ENCODE data around the gene ZGPAT. TPM values are rescaled to one million over a fixed set of nuclear protein-coding genes. Genes with fewer than 3 reads are reported as not detected.

ZGPAT gene
- total RNA-seq, 1 donor from 2014 or later, result 28.0 TPM

DNA sequence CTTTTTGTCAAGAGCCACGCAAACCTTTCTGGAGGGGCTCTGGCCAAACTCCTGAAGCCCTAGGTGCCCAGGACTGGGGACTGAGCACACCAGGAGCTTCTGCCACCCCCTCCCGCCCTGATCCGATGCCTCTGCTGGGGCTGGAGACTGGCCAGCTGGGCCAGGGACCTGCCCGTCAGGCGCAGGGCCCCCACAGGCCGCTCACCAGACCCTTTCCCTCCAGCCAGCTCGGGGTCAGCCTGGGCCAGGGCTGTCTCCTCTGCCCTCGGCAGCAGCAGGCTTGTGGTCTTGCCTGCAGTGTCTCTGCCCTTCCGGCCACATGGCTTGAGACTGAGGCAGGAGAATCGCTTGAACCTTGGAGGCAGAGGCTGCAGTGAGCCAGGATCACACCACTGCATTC lies 35.2 kb upstream of the ZGPAT start:
- Mint-ChIP-seq H3K27ac (ENCODE audit: unreplicated experiment) (no peak overlapping the region), H3K9me3 (ENCODE audit: unreplicated experiment) (no peaks in the 10 kb centered on the region), H3K36me3 (ENCODE audit: unreplicated experiment) (peaks cover 25% of the 10 kb centered on the region), H3K4me1 (ENCODE audit: unreplicated experiment) (no peaks in the 10 kb centered on the region), H3K4me3 (ENCODE audit: unreplicated experiment) (no peak overlapping the region), H3K27me3 (ENCODE audit: unreplicated experiment) (no peaks in the 10 kb centered on the region)
- TF ChIP-seq, protein P1, sequence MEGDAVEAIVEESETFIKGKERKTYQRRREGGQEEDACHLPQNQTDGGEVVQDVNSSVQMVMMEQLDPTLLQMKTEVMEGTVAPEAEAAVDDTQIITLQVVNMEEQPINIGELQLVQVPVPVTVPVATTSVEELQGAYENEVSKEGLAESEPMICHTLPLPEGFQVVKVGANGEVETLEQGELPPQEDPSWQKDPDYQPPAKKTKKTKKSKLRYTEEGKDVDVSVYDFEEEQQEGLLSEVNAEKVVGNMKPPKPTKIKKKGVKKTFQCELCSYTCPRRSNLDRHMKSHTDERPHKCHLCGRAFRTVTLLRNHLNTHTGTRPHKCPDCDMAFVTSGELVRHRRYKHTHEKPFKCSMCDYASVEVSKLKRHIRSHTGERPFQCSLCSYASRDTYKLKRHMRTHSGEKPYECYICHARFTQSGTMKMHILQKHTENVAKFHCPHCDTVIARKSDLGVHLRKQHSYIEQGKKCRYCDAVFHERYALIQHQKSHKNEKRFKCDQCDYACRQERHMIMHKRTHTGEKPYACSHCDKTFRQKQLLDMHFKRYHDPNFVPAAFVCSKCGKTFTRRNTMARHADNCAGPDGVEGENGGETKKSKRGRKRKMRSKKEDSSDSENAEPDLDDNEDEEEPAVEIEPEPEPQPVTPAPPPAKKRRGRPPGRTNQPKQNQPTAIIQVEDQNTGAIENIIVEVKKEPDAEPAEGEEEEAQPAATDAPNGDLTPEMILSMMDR (IDR thresholded peaks at IDR 0.05), result no peak
- no peak for DNase-seq (ENCODE audit: extremely low spot score, unreplicated experiment)

DNA sequence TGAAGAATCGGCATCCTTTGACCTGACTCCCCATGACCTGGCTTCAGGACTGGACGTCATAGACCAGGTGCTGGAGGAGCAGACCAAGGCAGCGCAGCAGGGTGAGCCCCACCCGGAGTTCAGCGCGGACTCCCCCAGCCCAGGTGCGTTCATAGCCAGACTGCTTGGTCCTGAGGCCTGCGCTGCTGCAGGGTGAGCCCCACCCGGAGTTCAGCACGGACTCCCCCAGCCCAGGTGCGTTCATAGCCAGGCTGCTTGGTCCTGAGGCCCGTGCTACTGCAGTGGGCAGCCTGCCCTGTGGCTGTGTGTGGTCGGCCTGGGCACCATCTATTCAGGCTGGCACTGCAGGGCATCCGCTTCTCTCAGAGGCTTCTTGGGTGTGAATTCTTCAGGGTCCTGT lies 33.9 kb upstream of the ZGPAT start:
- Mint-ChIP-seq H3K4me3 (ENCODE audit: unreplicated experiment) (no peak overlapping the region), H3K27ac (ENCODE audit: unreplicated experiment) (no peak overlapping the region), H3K27me3 (ENCODE audit: unreplicated experiment) (no peaks in the 10 kb centered on the region), H3K9me3 (ENCODE audit: unreplicated experiment) (no peaks in the 10 kb centered on the region), H3K36me3 (ENCODE audit: unreplicated experiment) (peaks cover 20% of the 10 kb centered on the region), H3K4me1 (ENCODE audit: unreplicated experiment) (no peaks in the 10 kb centered on the region)
- no peak for DNase-seq (ENCODE audit: extremely low spot score, unreplicated experiment)
- TF ChIP-seq, protein P1 (IDR thresholded peaks at IDR 0.05), result no peak

DNA sequence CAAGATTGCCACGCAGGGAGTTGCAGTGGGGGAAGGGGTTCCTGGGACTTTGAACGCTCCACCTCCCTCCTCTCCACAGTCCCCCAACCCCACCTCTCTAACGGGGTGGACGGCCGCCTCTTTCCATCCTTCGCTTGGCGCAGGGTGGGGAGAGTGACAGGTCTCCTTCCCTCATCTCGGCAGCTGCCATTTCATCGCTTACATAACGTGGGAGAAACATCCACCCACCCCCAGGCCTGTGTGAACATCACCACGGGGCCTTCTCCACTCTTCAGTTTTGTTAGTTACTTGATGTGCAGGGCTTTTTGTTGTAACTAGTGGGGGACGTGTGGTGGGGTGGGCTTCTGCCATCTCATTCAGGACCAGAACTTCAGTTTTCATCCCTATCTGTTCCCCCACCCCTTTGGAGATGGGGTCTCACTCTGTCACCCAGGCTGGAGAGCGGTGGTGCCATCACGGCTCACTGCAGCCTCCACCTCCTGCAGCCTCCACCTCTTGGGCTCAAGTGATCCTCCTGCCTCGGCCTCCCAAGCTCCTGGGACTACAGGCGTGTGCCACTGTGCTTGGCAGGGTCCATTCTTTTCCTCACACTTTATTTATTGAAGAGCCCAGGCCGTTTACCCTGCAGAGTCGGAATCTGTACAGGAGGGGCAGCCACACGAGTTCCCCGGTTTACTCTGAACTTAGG lies 32.0 kb upstream of the ZGPAT start:
- Mint-ChIP-seq H3K36me3 (ENCODE audit: unreplicated experiment) (peaks cover 16% of the 10 kb centered on the region), H3K9me3 (ENCODE audit: unreplicated experiment) (no peaks in the 10 kb centered on the region), H3K4me3 (ENCODE audit: unreplicated experiment) (no peak overlapping the region), H3K4me1 (ENCODE audit: unreplicated experiment) (no peaks in the 10 kb centered on the region), H3K27me3 (ENCODE audit: unreplicated experiment) (no peaks in the 10 kb centered on the region), H3K27ac (ENCODE audit: unreplicated experiment) (no peak overlapping the region)
- TF ChIP-seq, protein P1 (IDR thresholded peaks at IDR 0.05), result no peak
- no peak for DNase-seq (ENCODE audit: extremely low spot score, unreplicated experiment)

DNA sequence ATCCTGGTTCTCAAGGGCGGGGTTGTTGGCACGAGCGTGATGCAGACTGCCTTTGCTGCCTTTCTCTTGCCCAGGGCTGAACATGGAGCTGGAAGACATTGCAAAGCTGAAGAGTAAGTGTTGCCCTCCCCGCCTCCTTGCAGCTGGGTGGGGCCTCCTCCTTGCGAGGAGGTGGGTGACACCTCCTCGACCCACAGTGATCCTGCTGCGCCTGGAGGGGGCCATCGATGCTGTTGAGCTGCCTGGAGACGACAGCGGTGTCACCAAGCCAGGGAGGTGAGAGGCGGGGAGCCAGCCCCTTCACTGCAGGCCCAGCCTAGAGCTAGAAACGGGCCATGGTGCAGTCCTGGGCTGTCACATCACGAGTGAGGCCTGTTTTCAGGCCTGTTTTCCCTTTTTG lies 29.8 kb upstream of the ZGPAT start:
- H3K27me3 Mint-ChIP-seq (ENCODE audit: unreplicated experiment), result no peaks in the 10 kb centered on the region
- peaks cover 13% of the 10 kb centered on the region for H3K4me1 Mint-ChIP-seq (ENCODE audit: unreplicated experiment)

More for the DNA sequence above, 29.8 kb upstream of the ZGPAT start:
- H3K27ac Mint-ChIP-seq (ENCODE audit: unreplicated experiment), result no peak overlapping the region
- H3K36me3 Mint-ChIP-seq (ENCODE audit: unreplicated experiment), result peaks cover 16% of the 10 kb centered on the region
- H3K4me3 Mint-ChIP-seq (ENCODE audit: unreplicated experiment), result no peak overlapping the region
- TF ChIP-seq, protein P1 (IDR thresholded peaks at IDR 0.05), result no peak
- DNase-seq (ENCODE audit: extremely low spot score, unreplicated experiment), result no peak
- no peaks in the 10 kb centered on the region for H3K9me3 Mint-ChIP-seq (ENCODE audit: unreplicated experiment)

Measured in osteocyte (in vitro differentiated cells).